GM21717 (cell line): Measurements from ENCODE around the gene RPP14.
"Not testable (repeated sequence)": the region's sequence is repeated elsewhere in the genome, so short reads cannot be mapped to it uniquely, and the experiment has no call there.

Experiments used
- ATAC-seq: cut with Tn5 transposase; IDR thresholded peaks from one replicate; pipeline ENCODE4 v1.9.1; 2021; ENCODE audit warnings: mild to moderate bottlenecking, moderate library complexity; ENCODE audit not compliant: unreplicated experiment

The RPP14 gene

DNA sequence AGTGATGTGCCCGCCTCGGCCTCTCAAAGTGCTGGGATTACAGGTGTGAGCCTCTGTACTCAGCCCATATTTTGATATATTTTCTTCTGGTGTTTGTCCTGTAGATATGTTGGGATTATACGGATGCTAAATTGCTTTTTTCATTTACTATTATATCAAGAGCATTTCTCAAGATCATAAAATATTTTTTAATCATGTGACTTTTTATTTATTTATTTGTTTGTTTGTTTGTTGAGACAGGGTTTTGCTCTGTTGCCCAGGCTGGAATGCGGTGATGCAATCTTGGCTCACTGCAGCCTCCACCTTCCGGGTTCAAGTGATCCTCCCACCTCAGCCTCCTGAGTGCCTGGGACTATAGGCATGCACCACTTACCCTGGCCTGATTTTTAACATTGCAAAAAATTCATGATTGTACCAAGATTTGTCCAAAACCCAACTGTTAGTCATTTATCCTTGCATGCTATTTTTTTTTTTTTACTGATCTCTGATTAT lies 23.9 kb downstream of the RPP14 start:
- ATAC-seq: no peak

DNA sequence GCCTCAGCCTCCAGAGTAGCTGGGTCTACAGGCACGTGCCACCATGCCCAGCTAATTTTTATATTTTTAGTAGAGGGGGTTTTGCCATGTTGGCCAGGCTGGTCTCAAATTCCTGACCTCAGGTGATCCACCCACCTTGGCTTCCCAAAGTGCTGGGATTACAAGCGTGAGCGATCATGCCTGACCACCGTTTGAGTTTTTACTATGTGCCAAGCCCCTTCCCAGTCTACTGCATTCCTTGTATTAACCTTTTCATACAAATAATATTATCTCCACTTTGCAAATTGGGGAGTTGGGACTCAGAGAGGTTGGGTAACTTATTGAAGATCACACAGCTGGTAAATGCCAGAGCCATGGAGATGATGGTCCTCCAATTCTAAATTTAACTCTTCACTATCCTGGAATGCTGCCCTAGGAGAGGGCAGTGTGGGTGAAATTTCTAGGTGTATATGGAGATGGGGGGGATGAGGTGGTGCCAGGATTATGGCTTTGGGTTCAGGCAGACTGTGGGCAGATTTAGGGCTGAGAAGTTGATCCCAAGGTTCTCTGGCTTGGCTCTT lies 25.6 kb downstream of the RPP14 start:
- no peak for ATAC-seq

DNA sequence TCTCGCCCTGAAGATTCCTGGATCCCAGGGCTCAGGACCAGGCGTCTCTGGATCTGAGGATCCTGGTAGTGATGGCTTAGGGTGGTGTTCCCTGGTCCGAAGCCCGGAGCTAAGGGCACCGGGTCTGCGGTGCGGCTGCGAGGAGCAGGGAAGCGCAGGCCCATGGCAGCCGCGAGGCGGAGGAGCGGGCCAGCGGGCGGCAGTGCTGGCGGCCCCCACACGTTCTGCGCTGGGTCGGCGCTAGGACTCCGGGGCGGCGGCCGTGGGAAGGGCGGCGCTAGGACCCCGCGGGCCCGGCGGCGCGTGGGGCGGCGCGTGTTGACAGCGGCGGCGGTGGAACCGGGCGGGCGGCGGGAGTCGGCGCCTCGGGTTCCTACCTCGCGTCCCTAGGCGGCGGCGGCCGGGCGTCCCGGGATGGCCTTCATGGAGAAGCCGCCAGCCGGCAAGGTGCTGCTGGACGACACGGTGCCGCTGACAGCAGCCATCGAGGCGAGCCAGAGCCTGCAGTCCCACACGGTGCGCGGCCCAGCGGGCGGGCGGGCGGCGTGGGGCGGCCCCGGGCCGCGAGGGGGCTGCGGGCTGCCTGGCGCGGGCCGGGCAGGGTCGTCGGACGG lies 26.6 kb downstream of the RPP14 start, which contains the start of gene PXK:
TSS of gene PXK (plus strand) at position 318 of the 614 bp plus-strand sequence. CDS start at position 415, 97 bp downstream.
- peak; percentile 93 for ATAC-seq

DNA sequence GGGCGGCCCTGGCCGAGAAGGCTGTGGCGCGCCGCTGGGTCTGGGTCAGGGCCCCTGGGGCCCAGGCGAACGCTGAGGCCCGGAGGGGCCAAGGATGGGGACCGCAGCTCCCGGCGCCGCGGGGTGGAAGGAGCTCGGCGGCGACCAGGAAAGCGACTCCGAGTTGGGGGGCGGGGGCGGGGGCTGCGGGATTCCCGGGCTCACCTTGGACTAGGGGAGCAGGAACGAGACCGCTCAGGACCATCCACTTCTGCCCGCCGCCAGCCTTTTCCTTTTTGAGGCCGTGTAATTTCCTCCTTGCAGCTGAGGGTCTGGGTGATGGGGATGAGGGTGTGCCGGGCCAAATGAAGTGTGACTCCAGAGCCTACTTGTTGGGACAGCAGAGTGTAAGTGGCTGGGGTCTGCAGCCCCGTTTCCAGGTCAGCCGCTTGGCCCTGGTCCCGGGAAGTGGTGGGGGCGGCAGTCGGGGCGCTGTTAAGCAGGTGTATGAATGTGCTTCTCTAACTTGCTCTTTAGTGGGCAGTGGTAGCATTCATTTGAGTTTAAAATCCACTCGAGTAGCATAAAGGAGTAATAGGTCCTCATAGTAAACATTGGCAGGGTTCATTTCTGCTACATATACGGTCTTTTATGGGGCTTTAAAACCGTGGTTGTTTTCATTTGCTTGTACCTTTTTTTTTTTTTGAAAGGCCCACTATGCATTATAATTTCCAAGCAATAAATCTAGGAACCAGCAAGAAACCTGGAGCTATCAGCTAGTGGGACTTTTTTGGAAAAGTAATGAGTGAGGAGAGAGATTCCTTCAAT lies 27.4 kb downstream of the RPP14 start:
- ATAC-seq: peak; percentile 33

DNA sequence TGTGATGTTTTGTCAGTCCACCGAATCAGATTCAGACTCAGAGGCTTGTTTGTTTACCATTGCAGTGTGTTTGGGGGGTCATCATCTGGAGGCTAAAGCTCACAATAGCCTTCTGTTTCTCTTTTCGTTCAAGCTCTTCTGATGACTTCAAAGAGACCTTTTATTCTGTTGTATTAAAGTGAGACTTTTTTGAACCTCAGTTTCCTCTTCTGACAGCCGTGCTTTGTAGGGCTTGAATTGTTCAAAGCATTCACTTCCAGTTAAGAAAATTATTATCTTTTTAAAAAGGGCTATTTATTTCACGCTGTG lies 27.9 kb downstream of the RPP14 start:
- ATAC-seq: no peak

DNA sequence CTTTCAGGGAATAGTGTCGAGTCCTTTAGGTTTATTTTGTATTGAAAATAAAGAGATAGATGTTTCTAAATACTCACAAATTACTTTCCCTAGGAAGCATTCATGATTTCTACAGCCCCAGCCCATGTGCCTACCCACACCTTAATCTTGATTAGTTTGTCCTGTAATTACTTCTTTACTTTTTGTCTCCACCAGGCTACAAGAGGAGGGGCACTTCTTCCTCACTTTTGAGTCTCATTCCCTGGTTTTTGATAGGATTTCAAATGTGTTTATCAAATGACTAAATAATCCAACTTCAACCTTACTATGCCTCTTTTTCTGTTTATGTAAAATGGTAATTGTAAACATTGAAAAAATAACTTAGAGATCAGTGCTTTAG lies 28.4 kb downstream of the RPP14 start:
- no peak for ATAC-seq

DNA sequence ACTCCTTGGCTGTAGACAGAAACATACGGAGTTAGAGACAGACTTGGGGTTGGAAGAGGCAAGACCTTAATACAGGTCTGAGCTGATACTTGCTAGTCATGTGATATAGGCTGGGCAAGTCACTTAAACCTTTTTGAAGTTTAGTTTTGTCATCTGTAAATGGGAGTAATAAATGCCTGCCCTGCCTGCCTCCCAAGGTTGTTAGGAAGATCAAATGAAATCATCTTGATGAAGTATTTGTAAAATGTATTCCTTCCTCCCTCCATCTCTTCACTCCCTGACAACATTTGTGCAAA lies 29.6 kb downstream of the RPP14 start:
- no peak for ATAC-seq

DNA sequence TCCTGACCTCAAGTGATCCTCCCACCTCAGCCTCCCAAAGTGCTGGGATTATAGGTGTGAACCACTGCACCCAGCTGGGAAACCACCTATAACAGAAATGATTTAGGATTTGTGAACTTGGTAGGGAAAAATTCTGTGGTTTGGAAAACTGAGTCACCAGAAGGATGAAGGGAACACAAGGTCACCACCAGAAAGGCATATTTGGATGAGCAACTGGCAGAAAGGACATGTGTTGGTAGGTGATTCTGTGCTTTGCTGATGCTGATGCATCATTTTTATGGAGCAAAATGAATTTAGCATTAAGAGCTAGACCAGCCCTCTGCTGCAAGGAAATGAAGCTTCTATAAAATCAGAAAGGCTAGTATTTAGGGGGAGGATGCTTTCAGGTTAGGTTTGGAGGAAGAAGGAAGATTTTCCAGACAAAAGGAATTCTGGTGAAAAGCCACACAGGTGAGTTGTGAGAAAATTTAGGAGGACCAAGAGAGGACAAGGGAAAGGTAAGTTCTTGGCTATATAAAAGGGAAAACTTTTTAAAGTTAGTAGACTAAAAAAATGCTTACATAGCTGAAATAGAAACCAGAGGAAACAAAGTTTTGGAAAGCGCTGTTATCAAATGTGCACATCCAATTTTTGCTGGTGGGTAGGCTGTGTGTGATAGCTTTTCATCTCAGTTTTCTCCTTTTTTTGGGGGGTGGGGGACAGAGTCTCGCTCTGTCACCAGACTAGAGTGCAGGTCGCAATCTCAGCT lies 30.3 kb downstream of the RPP14 start:
- ATAC-seq: no peak

DNA sequence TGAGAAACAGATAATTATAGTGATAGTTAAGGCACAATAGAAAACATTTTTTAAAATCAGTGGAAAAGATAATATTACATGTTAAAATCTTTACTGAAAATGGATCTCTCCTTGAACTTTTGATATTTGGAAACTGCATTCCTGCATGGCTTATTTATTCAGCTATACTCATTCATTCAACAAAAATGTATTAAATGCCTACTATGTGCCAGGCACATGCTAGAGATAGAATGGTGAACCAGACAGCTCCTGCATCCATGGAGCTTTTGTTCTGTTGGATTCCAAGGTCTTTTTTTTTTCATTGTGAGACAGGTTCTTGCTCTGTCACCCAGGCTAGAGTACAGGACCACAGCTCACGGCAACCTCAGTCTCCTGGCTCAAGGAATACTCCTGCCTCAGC lies 31.1 kb downstream of the RPP14 start:
- ATAC-seq: no peak

DNA sequence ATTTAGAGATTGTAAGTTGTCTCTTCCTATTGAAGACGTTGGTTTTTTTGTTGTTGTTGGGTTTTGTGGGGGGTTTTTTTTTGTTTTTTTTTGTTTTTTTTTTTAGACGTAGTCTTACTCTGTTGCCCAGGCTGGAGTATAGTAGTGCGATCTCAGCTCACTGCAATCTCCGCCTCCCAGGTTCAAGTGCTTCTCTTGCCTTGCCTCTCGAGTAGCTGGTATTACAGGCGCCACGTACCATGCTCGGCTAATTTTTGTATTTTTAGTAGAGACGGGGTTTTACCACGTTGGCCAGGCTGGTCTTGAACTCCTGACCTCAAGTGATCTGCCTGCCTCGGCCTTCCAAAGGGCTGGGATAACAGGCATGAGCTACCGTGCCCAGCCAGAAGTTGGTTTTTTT lies 33.1 kb downstream of the RPP14 start:
- not testable (repeated sequence) for ATAC-seq

DNA sequence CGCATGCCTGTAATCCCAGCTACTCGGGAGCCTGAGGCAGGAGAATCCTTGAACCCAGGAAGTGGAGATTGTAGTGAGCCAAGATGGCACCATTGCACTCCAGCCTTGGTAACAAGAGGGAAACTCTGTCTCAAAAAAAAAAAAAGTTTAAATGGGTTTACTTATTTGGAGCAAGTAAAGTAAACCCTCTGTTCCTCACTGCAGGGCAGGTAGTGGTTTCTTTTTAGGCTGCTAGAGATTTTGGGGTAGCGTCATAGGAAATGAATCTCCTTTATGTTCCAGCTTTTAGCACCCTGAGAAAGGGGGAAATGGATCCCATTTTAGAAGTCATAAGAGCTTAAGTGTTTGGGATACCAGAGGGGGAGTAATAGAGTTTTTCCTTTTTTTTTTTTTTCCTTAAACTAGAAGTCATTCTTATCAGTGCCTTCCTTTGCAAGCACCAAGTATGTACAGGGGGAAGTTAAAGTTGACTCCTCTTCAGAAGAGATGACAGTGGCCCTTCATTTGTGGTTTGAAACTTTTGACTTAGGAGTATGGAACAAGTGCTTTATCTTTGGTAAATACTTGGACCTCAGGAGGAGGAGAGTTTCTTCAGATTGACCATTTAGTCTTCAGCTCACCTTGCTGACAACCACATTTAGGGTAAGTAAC lies 34.7 kb downstream of the RPP14 start:
- no peak for ATAC-seq

DNA sequence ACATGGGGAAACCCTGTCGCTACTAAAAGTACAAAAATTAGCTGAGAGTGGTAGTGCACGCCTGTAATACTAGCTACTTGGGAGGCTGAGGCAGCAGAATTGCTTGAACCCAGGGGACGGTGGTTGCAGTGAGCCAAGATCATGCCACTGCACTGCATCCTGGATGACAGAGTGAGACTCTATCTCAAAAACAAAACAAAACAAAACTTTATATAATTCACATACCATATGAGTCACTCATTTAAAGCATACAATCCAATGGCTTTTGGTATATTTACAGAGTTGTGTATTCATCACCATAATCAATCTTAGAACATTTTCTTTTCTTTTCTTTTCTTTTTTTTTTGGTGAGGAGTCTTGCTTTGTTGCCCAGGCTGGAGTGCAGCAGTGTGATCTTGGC lies 35.3 kb downstream of the RPP14 start:
- no peak for ATAC-seq

DNA sequence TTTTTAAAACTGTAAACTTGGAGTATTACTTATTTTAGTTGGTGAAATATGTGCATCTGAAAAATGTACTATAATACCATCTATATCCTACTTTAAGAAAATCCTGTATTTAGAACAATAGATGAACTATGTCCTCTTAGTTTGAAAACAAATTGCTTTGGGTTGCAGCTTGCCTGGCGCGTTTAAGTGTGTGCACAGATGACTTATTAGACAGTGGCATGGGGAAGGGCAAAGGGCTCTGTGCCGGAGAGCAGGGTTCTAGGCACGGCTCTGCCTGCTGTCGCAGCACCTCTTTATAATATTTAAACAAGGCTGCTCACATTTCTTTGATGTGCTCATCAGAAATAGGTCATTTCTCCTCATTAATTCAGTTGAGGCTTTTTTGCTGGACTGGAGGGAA lies 36.6 kb downstream of the RPP14 start:
- no peak for ATAC-seq

DNA sequence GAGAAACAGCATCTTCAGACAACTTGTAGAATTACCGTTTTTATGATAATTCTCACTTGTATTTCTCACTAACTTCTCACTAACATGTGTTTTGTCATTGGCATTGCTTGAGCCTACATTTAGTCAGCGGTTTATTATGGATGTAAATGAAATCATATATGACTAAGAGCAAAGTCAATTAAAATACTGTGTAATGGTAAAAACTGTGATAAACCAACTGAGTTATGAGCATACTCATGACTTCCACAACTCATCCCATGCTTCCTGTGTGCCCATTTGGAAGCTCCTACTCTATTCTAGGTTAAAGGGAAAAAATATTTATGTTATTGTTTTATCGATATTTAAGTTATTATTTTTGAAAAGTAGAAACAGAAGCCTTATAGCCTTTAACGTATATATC lies 39.4 kb downstream of the RPP14 start:
- ATAC-seq: no peak

DNA sequence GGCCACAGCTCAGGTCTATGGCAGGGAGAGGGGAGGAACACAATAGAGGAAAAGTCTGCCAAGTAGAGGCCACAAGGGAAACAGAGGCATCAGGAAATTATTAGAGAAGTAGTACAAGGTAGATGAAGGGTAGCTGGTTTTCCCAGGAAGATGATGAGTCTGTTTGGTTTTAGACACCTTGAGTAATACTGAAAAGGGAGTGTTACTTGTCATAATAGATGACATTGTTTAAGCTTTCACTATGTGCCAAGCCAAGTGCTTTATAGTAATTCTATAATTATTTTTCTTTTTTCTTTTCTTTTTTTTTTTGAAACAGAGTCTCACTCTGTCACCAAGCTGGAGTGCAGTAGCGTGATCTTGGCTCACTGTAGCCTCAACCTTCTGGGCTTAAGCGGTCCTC lies 40.3 kb downstream of the RPP14 start:
- no peak for ATAC-seq

DNA sequence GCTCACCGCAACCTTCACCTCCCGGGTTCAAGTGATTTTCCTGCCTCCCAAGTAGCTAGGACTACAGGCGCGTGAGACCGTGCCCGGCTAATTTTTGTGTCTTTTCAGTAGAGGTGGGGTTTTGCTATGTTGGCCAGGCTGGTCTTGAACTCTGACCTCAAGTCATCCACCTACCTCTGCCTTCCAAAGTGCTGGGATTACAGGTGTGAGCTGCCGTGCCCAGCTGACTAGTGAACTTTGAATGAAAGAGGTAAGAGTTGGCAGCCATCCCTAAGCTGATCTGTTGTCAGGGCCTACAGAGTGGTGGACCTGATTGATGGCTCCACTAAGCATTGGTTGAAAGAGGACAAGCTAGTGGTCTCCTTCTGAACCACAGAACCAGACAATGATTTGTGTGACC lies 41.9 kb downstream of the RPP14 start:
- ATAC-seq: no peak

DNA sequence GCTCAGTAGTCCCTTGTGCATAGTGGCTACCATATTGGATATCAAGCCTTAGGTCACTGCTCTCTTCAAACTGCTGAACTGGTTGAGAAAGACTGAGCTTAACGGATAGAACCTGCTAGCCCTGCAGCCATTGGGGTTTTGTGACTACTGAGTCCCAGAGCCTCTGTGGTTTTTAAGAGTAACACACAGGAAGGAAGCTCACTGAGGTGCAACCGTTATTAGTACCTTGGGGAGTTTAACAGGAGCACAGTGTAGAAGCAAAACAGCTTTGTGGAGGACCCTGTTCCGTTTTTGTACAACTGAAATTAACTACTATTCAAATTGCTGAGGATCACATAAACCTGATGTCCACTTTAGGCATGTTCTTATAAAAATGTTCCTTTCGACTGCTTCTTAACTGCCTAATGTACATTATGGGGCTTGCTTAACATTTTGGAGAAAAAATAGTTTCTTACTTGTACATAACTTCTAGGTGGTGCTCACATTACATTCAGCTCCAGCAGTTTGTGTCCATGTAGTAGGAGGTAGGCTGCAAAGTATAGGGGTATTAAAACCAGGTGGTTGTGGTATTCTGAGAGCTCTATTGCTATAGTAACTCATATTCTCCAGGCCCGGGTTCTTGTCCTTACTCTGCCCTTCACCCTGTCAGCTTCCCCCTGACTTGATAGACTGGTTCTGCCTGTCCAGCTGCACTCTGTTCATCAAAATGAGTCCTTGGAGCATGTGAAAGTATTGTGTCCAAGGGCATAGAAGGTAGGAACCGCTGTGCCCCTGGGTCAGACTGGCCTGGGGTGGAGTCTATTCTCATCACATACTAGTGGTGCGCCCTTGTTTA lies 44.0 kb downstream of the RPP14 start:
- peak; percentile 90 for ATAC-seq

DNA sequence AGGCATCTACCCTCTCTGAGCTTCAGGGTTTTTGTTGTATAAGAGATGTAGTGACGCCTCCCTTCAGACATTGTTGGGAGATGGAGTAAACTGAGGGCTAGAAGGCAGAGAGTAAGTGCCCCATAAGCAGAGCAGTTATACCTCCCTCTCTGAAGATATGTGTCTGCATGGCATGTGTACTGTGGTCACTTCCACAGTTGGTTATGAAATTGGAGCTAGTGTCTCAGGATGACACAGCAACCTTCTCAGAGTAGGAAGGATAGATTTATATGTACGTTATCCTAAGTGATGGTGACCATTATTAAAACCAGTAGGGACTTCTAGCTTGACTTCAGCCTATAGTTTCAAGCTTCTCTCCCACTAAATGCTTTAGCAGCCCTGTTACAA lies 44.6 kb downstream of the RPP14 start:
- ATAC-seq: peak; percentile 5

DNA sequence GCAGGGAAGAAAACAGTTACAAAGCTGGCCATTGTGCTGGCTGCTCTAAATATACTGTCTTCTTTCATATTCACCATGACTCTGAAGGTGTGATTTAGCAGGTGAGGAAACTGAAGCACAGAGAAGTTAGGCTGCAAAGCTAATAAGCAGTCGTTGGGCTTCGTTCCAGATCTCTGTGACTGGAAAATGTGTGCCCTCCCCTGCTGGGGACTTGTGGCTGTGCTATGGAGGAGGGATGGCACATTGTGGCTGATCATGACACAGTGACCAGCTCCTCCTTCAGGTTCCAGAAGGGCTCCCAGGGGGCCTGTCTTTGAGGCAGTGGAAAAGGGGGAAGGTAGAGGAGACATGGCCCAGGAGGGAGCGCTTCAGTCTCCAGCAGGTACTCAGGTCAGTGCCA lies 45.9 kb downstream of the RPP14 start:
- no peak for ATAC-seq

DNA sequence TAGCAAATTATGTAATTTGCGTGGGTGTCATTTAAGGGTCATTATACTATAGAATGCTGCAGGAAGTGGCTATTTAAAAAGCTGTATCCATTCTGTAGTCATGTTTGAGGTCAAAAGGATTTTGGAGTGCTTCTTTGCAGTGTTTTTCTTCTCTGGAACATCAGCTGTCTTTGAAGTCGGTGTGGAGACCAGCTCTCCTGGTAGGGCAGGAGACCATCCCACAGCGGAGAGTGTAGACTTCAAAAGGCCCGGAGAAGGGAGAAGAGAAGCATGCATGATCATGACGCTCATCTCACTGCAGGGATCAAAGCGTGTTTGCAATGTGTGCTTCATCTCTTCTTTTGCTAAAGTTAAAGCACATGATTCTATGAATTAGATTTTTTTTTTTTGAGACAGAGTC lies 46.6 kb downstream of the RPP14 start:
- ATAC-seq: no peak
